T-helper 22 cell (primary cell): ENCODE data around the gene ACOX2.
A peak's percentile ranks its signal among the peaks of the same experiment; 100 is the strongest.

Experiments used
- DNase-seq: peaks from one replicate; pipeline ENCODE4 v3.0.0-alpha.2; 2020; ENCODE audit warnings: low read depth

ACOX2 gene

DNA sequence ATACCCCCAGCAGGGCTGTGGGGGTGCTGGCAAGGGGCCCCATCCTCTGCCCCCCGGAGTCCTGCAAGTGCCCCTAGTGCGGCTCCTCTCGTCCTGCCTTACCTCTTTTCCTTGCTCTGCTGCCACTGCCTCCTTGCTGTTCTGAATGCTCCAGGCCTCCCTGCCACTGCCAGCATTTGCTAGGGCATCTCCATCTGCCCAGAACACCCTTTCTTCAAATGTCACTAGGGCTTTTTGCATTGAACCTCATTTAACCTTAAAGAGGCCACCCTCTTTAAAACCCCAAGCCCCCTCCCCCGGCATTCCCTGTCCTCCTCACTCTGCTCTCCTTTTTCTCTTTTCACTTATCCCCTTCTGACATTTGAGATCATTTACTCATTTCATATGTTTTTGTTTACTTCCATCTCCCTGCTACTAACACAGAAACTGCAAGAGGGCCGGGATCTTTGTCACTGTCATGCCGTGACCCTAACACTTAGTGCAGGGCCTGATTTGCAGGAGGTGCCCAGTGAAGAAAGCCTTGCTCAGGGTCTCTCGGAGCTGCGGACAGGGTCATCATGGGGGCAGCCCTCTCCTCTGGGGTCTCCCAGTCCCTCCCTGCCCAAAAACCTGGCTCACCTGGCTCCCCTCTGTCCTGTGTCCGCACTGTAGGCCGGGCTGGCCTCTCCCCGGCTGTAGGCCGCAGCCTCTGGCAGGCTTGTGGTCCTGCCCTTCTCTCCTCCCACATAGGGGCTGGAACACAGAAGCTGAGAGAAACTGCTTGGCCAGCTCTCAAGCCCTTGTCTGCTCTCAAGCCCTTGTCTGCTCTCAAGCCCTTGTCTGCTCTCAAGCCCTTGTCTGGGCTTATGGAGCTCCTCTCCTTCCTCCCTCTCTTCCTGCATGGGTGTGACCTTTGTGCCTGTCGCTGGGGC is at the start of gene ACOX2:
TSS of gene ACOX2 (minus strand) at position 690 of the 911 bp plus-strand sequence. CDS start 2,084 bp downstream, outside the sequence.
- no peak for DNase-seq

DNA sequence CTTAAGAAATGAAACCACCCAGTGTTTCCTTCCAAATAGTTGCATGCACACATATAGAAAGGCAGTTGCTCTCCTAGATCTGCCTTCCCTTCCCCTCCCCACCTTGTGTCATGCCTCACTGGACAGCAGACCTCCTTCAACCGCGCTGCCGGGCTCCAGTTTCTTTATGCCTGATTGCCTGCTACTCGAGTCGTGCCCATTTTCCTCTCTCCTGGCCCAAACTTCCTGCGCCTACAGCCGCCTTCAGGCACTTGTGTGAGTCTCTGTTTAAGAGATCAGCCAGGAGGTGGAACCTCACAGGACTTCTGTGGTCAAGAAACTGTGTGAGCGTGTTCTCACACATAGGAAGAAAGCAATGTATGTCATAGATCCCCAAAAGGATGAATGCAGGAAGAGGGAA is 49.0 kb upstream of the ACOX2 start:
- no peak for DNase-seq

- DNase-seq = peak; percentile 6
Measured at GRCh38 chr3:58585005-58585786, 48.2 kb upstream of the ACOX2 start.

GRCh38 chr3:58584690-58585004 is 47.7 kb upstream of the ACOX2 start:
- DNase-seq = no peak

GRCh38 chr3:58581328-58582091 is 44.5 kb upstream of the ACOX2 start:
- no peak for DNase-seq

GRCh38 chr3:58580826-58581327 is 43.9 kb upstream of the ACOX2 start:
- DNase-seq = no peak

GRCh38 chr3:58578873-58579272 is 41.9 kb upstream of the ACOX2 start:
- no peak for DNase-seq

GRCh38 chr3:58577269-58577821 is 40.4 kb upstream of the ACOX2 start, which contains the start of gene FAM107A:
TSS of gene FAM107A (minus strand) at chr3:58577391. CDS start at chr3:58569860, 7,531 bp downstream.
- no peak for DNase-seq

DNA sequence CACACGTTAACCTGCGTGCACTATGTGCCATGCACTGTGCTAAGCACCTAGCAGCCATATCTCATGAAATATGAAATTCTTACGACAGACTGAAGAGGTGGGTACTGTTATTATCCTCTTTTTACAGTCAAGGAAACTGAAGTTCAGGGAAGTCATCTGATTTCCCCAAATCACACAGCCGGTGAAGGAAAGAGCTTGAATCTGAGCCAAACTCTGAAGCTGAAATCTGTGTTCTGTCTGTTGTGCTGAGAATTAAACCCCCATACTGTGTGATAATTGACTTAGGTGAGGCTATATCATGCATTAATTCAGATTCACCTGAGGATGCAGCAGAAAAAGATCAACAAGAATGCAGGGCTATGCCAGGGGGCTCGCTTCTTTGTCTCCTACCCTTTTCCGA is 39.7 kb upstream of the ACOX2 start:
- no peak for DNase-seq

DNA sequence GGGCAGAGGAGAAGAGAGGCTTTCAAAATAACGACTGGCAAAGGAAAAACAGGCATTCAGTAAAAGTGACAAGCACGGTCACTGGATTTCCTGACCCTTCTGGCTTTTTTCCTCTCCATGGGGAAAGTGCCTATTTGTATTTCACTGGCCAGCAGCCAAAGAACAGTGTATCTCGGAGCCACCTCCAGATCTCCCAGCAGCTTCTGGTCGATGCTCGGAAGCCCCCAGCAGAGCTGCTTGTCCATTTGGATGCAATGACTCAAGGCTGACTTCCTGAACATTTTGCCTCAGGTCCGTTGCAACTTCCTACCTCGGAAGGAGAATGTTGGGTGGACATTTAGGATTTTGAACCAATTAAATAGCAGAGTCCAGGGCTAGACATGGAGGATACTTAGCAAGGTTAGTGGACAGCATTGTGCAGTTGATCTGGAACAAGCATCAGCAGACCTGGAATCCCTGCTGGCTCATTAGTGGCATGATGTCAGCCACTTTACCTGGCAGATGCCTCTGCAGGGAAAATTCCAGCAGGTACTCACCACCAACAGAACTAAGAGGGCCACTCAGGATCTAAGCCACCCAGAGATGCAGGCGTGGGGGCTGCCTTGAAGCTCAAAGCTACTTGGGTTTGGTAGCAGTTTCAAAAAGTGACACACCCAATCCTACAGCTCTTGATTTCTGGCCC is 39.1 kb upstream of the ACOX2 start:
- no peak for DNase-seq

- no peak for DNase-seq
Measured at GRCh38 chr3:58574682-58575081, 37.7 kb upstream of the ACOX2 start.

DNA sequence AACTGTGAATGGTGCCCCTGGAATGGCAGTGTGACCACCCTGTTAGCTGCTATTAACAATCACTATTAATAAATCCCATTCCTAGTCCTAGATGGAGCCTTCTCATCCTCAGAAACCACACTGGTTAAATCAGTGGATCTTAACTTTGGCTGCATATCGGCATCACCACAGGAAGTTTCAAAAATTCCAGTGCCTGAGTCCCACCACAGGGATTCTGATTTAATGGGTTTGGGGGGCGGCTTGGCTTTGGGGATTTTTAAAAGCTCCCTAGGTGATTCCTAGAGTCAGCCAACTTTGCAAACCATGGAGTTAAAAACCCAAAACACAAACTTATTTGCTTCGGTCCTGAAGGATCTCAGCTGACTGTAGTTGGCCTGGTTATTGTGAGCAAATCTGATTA is 37.1 kb upstream of the ACOX2 start:
- no peak for DNase-seq

DNA sequence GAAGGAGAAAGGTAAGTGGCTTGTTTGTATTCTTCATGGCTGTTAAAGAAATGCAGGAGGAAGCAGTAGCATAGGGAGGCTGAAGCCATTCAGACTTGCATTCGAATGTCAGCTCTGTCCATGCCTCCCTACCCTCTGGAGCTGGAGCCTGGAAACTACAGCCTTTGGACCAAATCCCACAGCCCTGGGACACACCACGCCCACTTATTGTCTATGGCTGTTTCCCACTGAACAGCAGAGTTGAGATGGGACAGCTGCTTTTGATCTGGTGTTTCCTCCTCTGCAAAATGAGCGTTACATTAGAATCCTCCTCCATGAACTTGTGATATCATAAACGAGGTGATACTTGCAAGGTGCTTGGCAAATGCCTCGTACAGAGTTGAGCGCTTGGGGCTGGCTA is 36.6 kb upstream of the ACOX2 start:
- no peak for DNase-seq

GRCh38 chr3:58572634-58573230 is 35.7 kb upstream of the ACOX2 start:
- DNase-seq = no peak

- no peak for DNase-seq
Measured at GRCh38 chr3:58572013-58572633, 35.1 kb upstream of the ACOX2 start.

DNA sequence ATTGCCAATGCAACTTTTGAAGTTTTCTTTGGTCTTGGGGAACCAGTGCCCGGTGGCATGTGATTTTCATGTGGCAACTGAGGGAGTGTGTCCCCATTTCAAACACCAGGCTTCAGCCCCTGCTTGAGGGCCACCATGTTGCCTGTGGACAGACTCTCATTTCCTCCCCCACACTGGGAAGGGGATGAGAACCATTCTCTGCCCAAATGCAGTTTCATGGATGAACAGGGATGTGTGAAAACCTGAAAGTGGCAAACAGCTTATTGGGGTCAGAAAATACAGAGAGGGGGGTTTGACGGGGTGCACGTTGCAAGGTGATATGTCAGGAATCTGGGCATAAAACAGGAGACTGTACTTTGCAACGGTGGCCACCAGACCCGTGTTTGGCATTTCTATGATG is 33.9 kb upstream of the ACOX2 start:
- no peak for DNase-seq

DNA sequence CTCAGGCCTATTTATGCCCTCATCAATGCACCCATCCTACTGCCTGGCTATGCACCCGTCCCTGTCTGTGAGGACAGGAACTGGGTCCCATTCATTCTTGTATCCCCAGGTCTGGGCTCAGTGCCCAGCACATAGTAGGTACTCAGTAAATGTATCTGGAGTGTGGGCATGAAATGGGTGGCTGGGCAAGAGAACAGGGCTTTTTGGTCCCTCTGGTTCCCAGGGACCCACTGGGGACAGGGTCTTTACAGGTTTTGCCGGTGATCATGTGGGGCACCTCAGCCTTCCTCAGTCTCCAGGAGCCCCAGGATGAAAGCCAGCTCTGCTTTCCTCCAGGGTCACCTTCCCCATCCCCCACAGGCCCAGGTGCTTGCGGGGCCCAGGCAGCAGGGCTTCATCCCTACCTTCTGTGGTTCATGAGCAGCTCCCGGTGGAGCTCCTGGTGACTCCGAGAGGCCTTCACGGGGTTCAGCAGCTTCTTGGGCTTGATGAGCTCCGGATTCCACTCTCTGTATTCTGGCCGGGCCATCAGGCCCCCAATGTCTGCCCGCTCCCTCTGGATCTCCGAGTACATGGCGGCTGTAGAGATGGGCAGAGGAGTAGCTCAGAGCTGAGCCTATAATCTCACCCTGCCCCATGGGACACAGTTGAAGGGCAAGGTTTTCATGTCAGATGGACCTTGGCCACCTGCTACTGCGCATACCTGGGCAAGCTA is 32.5 kb upstream of the ACOX2 start:
- no peak for DNase-seq

DNA sequence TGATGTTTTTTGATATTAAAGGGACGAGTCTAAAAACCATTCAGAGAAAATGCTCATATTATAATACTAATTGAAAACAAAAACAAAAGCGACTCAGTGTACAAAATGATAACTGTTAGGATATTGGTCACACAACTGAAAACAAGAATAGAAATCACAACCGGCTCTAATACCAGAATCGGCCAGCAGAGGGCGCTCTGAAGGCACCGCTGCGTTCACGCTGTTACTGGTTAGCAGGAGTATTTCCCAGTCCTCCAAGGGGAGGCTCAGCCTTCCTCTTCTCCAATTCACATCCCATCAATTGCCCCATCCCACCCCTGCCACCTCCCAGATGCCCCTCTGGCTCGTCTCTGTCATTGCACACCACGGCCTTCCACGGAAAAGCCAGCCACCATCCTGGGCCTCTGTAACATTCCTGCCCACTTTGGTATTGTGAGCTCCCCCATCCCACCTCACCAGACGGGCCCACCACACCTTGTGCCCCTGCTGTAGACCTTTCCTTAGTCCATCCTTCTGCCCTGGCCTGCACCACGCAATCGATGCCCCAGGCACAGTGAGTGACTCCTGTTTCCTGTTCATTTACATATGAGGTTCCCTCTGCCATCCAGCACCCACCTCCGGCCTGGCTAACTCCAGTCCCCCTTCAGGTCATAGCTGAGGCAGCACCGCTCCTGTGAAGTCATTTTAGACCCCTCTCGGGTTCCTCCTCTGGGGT is 31.7 kb upstream of the ACOX2 start:
- DNase-seq = peak; percentile 13

- DNase-seq = no peak
Measured at GRCh38 chr3:58567251-58567515, 30.2 kb upstream of the ACOX2 start.
